Smooth muscle cell (in vitro differentiated cells): Measurements from ENCODE around the gene CCL2. TPM values are rescaled to one million over a fixed set of nuclear protein-coding genes. Genes with fewer than 3 reads are reported as not detected.

Experiments used
- DNase-seq: peaks from one replicate; lab custom pipeline; 2025; ENCODE audit not compliant: unreplicated experiment; lab: John Stamatoyannopoulos, UW
- H2AFZ ChIP-seq: fragments of 200-600 bp; sonication (generic); 2 replicates; pipeline ENCODE4 v1.6.0; 2016; ENCODE audit warnings: antibody characterized with exemption, low read depth, mild to moderate bottlenecking
- H3F3A ChIP-seq: fragments of 200-600 bp; sonication (generic); 2 replicates; pipeline ENCODE4 v1.6.0; 2017; ENCODE audit warnings: antibody characterized with exemption, low read depth
- H3K27ac ChIP-seq: fragments of 200-600 bp; sonication (generic); 2 replicates; pipeline ENCODE4 v1.5.1; 2016; ENCODE audit warnings: low read depth, mild to moderate bottlenecking
- H3K27me3 ChIP-seq: fragments of 200-600 bp; sonication (generic); 2 replicates; pipeline ENCODE4 v1.6.1; 2016; ENCODE audit warnings: low read depth, mild to moderate bottlenecking
- H3K36me3 ChIP-seq: fragments of 200-600 bp; sonication (generic); 2 replicates; pipeline ENCODE4 v1.5.1; 2016; ENCODE audit warnings: low read depth
- H3K4me1 ChIP-seq: fragments of 200-600 bp; sonication (generic); 2 replicates; pipeline ENCODE4 v1.5.1; 2016; ENCODE audit warnings: low read depth
- H3K4me2 ChIP-seq: fragments of 200-600 bp; sonication (generic); 2 replicates; pipeline ENCODE4 v1.6.0; 2016; ENCODE audit warnings: mild to moderate bottlenecking
- H3K4me3 ChIP-seq: fragments of 200-600 bp; sonication (generic); 2 replicates; pipeline ENCODE4 v1.5.1; 2016; ENCODE audit warnings: mild to moderate bottlenecking
- H3K79me2 ChIP-seq: fragments of 200-600 bp; sonication (generic); 2 replicates; pipeline ENCODE4 v1.6.0; 2016; ENCODE audit warnings: low read depth, mild to moderate bottlenecking
- H3K9ac ChIP-seq: fragments of 200-600 bp; sonication (generic); 2 replicates; pipeline ENCODE4 v1.6.0; 2016; ENCODE audit warnings: low read depth
- H3K9me3 ChIP-seq: fragments of 200-600 bp; sonication (generic); replicated peaks from 2 replicates; pipeline ENCODE4 v1.5.1; 2016; ENCODE audit warnings: low read depth
- H4K20me1 ChIP-seq: fragments of 200-600 bp; sonication (generic); 2 replicates; pipeline ENCODE4 v1.6.0; 2016; ENCODE audit warnings: low read depth
- WGBS: methylation state at CpG from one replicate; pipeline ENCODE4 v1.1.7; 2016; ENCODE audit warnings: low lambda C conversion rate; 5-methylcytosine and 5-hydroxymethylcytosine counted together
- polyA plus RNA-seq: library from polyadenylated mRNA; unstranded; fragments of >200 nt; fragmentation: Nextera tagmentation; extraction: Ambion mirVana; gene quantifications from 2 replicates; pipeline ENCODE4 v1.2.1, GENCODE V29; 2016
- total RNA-seq: library from RNA; depleted of rRNA; stranded (reverse); fragments of >200 nt; gene quantifications from 2 replicates; pipeline ENCODE4 v1.2.3, GENCODE V29; 2014
- TF ChIP-seq, protein P1 (sequence below): fragments of 200-600 bp; sonication (generic); IDR thresholded peaks from 2 replicates; pipeline ENCODE4 v1.5.1; 2017; ENCODE audit warnings: borderline replicate concordance, mild to moderate bottlenecking, antibody characterized with exemption; ENCODE audit not compliant: insufficient read depth, poor library complexity, severe bottlenecking

CCL2 gene
- total and polyA plus RNA-seq, 2 experiments from 2014 or later = 33.2 to 36.5 TPM

DNA sequence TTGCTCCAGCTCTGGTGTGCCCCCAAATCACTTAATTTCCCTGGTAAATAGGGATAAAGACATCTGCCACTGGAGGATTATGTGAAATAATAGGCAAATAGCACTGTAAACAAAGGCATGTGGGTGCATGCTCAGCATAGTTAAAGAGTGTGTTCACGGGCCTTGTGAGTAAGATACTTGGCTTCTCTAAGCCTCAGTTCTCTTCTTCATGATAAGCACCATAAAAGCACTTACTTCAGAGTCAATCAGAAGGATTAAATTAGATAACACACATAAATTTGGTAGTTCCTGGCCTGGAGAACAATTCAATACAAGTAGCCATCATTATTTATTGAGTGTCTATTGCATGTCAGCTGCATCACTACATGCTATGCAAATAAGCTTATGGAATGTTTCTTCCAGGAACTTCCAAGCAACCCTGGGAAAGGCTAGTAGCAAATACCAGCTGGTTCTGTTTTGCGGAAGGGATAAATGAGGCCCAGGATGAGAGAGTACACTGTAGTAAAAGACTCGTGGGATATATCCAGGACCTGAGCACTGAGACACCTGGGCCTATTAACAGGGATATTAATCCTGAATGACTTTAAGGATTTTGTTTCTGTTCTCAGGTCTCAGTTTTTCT is 45.0 kb downstream of the CCL2 start:
- no peak overlapping the region for H3K9ac ChIP-seq
- no peaks in the 10 kb centered on the region for H3K27me3 ChIP-seq
- 19% methylated on average over 3 of the region's 3 CpGs for WGBS
- no peaks in the 10 kb centered on the region for H3K9me3 ChIP-seq
- H4K20me1 ChIP-seq = no peaks in the 10 kb centered on the region
- no peaks in the 10 kb centered on the region for H3K79me2 ChIP-seq
- no peak for DNase-seq
- H3K27ac ChIP-seq = peak overlapping the region; percentile 79
- TF ChIP-seq, protein P1, sequence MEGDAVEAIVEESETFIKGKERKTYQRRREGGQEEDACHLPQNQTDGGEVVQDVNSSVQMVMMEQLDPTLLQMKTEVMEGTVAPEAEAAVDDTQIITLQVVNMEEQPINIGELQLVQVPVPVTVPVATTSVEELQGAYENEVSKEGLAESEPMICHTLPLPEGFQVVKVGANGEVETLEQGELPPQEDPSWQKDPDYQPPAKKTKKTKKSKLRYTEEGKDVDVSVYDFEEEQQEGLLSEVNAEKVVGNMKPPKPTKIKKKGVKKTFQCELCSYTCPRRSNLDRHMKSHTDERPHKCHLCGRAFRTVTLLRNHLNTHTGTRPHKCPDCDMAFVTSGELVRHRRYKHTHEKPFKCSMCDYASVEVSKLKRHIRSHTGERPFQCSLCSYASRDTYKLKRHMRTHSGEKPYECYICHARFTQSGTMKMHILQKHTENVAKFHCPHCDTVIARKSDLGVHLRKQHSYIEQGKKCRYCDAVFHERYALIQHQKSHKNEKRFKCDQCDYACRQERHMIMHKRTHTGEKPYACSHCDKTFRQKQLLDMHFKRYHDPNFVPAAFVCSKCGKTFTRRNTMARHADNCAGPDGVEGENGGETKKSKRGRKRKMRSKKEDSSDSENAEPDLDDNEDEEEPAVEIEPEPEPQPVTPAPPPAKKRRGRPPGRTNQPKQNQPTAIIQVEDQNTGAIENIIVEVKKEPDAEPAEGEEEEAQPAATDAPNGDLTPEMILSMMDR = no peak
- peaks cover 10% of the 10 kb centered on the region for H3F3A ChIP-seq
- H2AFZ ChIP-seq = no peak overlapping the region
- H3K4me3 ChIP-seq = no peak overlapping the region
- no peaks in the 10 kb centered on the region for H3K36me3 ChIP-seq
- peak overlapping the region; percentile 5 for H3K4me2 ChIP-seq
- peaks cover 4% of the 10 kb centered on the region for H3K4me1 ChIP-seq

DNA sequence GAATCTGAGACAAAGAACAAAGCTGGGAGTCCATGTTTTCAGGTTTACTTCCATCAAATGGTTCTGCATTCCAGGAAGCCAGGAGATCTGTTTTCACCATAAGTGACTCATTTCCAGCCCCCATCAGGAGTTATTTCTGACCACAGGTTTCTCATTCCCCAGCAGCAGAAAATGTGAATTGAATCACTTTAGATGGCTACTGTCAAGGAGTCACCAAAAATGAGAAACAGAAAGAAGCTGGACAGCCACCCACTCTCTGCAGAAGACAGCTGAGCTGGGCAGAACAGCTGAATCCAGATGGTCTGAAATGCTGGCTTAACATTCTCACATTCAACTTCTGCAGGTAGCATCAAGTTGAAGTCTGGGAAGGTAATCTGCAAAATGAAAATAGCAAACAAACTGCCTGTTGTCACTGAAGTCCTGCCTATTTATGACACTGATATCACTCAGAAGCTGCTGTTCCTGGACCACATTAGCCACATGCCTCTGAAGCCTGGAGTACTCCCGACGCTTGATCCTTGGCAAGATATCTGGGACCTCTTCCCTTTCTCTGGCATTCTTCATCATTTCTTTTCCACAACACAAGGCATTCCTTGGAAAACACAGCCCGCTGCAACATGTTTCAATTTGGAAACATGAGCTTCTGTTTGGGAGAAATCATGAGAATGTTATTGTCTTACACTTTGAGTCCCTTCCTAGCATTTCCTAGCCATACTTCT is 45.7 kb downstream of the CCL2 start:
- H3K9ac ChIP-seq = no peak overlapping the region
- no peak for DNase-seq

DNA sequence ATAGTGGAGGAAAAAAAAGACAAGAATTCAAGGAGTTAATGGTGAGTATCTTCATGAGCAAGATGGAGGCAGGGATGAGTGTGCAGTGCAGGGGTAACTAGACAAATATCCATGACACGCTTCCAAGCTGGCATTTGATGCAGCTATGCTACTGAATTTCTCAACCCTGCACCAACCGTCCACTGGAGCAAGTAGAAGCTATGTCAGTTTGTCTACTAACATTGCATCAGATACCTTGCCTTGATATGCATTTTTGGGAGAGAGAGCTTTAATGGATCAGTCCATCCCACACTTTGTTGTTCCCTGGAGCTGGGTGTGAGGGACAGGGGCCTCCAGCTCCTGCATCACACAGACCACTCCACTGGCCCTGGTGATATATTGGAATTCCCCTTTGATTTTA is 46.9 kb downstream of the CCL2 start:
- TF ChIP-seq, protein P1 = no peak
- H3K4me3 ChIP-seq = no peak overlapping the region
- H3K27me3 ChIP-seq = no peaks in the 10 kb centered on the region
- no peak for DNase-seq
- no peaks in the 10 kb centered on the region for H3K36me3 ChIP-seq
- H3K4me2 ChIP-seq = no peak overlapping the region
- peaks cover 4% of the 10 kb centered on the region for H3K4me1 ChIP-seq
- no peak overlapping the region for H3K27ac ChIP-seq
- H3K79me2 ChIP-seq = no peaks in the 10 kb centered on the region
- H3K9me3 ChIP-seq = no peaks in the 10 kb centered on the region
- H2AFZ ChIP-seq = no peak overlapping the region
- no peak overlapping the region for H3K9ac ChIP-seq
- WGBS = 89% methylated on average over 2 of the region's 2 CpGs
- H3F3A ChIP-seq = peaks cover 10% of the 10 kb centered on the region
- no peaks in the 10 kb centered on the region for H4K20me1 ChIP-seq

More for the DNA sequence above, 45.7 kb downstream of the CCL2 start:
- H3F3A ChIP-seq = peaks cover 10% of the 10 kb centered on the region
- no peak overlapping the region for H2AFZ ChIP-seq
- H3K4me3 ChIP-seq = no peak overlapping the region
- no peaks in the 10 kb centered on the region for H3K9me3 ChIP-seq
- H3K27me3 ChIP-seq = no peaks in the 10 kb centered on the region
- H3K36me3 ChIP-seq = no peaks in the 10 kb centered on the region
- H3K79me2 ChIP-seq = no peaks in the 10 kb centered on the region
- H4K20me1 ChIP-seq = no peaks in the 10 kb centered on the region
- TF ChIP-seq, protein P1 = no peak
- peak overlapping the region; percentile 55 for H3K4me2 ChIP-seq
- H3K4me1 ChIP-seq = peaks cover 4% of the 10 kb centered on the region
- H3K27ac ChIP-seq = peak overlapping the region; percentile 79
- WGBS = 39% methylated on average over 3 of the region's 3 CpGs

DNA sequence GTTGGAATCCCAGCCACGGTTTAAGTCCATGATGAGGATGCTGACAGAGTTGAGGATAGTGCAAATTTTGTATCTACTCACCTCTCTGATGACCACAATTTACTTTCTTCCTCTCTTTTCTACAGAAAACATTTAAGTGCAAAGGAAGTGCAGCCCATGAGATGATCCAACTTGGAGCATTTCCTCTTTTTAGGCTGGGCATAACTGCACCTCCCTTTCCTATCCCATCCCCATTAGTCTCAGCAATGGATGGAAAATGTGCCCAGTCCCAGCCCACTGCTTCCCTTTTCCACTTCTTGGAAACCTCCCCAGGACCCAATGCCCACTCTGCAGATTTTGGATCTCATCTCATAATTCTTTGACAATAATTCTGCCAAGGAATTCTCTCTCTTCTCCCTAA is 47.6 kb downstream of the CCL2 start:
- H3K4me1 ChIP-seq = peaks cover 4% of the 10 kb centered on the region
- WGBS = 90% methylated on average over 1 of the region's 1 CpG
- no peak overlapping the region for H2AFZ ChIP-seq

More for the DNA sequence above, 47.6 kb downstream of the CCL2 start:
- no peak overlapping the region for H3K9ac ChIP-seq
- no peaks in the 10 kb centered on the region for H3K79me2 ChIP-seq
- H4K20me1 ChIP-seq = no peaks in the 10 kb centered on the region
- H3K9me3 ChIP-seq = no peaks in the 10 kb centered on the region
- peaks cover 10% of the 10 kb centered on the region for H3F3A ChIP-seq
- no peak overlapping the region for H3K27ac ChIP-seq
- DNase-seq = no peak
- no peaks in the 10 kb centered on the region for H3K36me3 ChIP-seq
- TF ChIP-seq, protein P1 = no peak
- no peak overlapping the region for H3K4me2 ChIP-seq
- H3K4me3 ChIP-seq = no peak overlapping the region
- peaks cover 2% of the 10 kb centered on the region for H3K27me3 ChIP-seq
